Uterus (tissue), 4 donors: Measurements from ENCODE around the gene PTPRD. TPM values are rescaled to one million over a fixed set of nuclear protein-coding genes. Genes with fewer than 3 reads are reported as not detected.

ENCODE experiments used
- DNase-seq, 2 donors: peaks; one replicate each; pipeline ENCODE4 v3.0.0-alpha.2; 2019 to 2020
- H3K27ac ChIP-seq, 2 donors: fragments of 200-600 bp; sonication (generic); 1 replicate in 1 of 2; 2 replicates in 1 of 2; pipeline ENCODE4 v1.5.1; 2016 to 2018
- H3K27me3 ChIP-seq, 2 donors: fragments of 200-600 bp; sonication (generic); one replicate each; pipeline ENCODE4 v1.5.1; 2018 to 2019; ENCODE audit warnings: control low read depth in 1 of 2
- H3K36me3 ChIP-seq, 2 donors: fragments of 200-600 bp; sonication (generic); one replicate each; pipeline ENCODE4 v1.5.1; 2019; ENCODE audit warnings: control low read depth in 1 of 2
- H3K4me1 ChIP-seq, 2 donors: fragments of 200-600 bp; sonication (generic); one replicate each; pipeline ENCODE4 v1.5.1; 2018 to 2019; ENCODE audit warnings: control low read depth in 1 of 2
- H3K4me3 ChIP-seq, 2 donors: fragments of 200-600 bp; sonication (generic); 1 replicate in 1 of 2; 2 replicates in 1 of 2; pipeline ENCODE4 v1.5.1; 2018 to 2019; ENCODE audit warnings: mild to moderate bottlenecking in 1 of 2
- H3K9me3 ChIP-seq, 2 donors: fragments of 200-600 bp; sonication (generic); one replicate each; pipeline ENCODE4 v1.5.1; 2019; ENCODE audit warnings: control low read depth in 1 of 2
- CTCF ChIP-seq, 4 experiments: fragments of 200-600 bp in 2 of 4; fragments of 450-650 bp in 2 of 4; sonication (generic) in 2 of 4; IDR thresholded peaks; one replicate each; pipeline ENCODE4 v1.5.1; 2016 to 2019; ENCODE audit warnings: antibody characterized with exemption in 4 of 4, mild to moderate bottlenecking in 2 of 4, moderate library complexity in 1 of 4
- POLR2A ChIP-seq, 2 donors: fragments of 450-650 bp; IDR thresholded peaks; one replicate each; pipeline ENCODE4 v1.6.1; 2016; ENCODE audit warnings: antibody characterized with exemption in 2 of 2, mild to moderate bottlenecking in 1 of 2, moderate library complexity in 1 of 2
- intact Hi-C: fragments of 100-400 bp; cut with DNase I; formaldehyde crosslinking; loops from one replicate; pipeline ENCODE4 v1.15.1; 2023; ENCODE audit warnings: low total_unique reads
- total RNA-seq, 4 donors: library from RNA; depleted of rRNA in 3 of 4; stranded (reverse); fragments of >200 nt in 3 of 4; gene quantifications; one replicate each; pipeline versions ENCODE4 v1.1.0 to v1.2.4, GENCODE V29; 2014 to 2023
- donor health status: DM: yes; HTN: yes; CAD: no.

PTPRD gene
- total RNA-seq, 4 donors from 2014 or later = 1.2 to 136 (median 26.4) TPM

DNA sequence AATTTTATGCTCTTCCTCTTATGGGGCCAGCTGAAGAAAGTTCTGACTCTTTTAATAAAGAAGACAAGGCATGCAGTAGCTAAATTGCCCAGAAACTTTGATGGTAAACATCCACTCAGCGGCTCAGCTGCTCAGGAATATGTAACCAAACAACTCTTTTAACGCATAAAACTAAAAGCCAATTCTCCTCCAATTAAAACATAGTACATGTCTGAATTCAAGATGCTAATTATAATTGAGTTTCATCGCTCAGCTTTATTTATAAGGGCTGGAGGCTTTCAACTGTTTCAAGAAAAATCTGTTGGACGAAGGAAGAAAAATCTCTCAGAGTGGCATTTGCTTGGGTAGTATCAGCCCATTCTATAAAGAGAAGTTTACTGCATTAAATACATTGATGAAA is 359.5 kb downstream of the PTPRD start:
- no peak for DNase-seq
- Histone ChIP-seq H3K9me3 (no peaks in the 10 kb centered on the region), H3K27me3 (no peaks in the 10 kb centered on the region), H3K4me1 (no peaks in the 10 kb centered on the region), H3K4me3 (no peak overlapping the region), H3K27ac (no peak overlapping the region), H3K36me3 (no peaks in the 10 kb centered on the region)
- no peak for TF ChIP-seq POLR2A (IDR thresholded peaks at IDR 0.05)
- no peak for TF ChIP-seq CTCF (IDR thresholded peaks at IDR 0.05)
- intact Hi-C loops = no loop called here

DNA sequence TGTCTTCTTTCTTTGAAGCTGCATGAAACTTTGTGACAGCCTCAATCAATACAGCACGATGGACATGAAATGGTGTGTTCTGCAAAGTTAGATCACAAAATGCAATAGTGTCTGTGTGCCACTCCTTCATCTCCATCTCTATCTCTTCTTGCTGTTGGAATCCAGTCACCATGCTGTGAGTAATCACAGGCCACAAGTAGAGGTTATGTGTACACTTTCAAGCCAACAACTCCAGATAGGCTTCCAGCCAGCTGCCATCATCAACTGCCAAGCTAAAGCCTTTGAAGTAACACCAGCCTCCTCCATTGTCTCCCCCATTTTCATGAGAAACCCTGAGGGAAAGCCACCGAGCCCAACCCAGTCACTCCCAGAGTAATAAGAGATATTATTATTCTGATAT is 360.6 kb downstream of the PTPRD start:
- Histone ChIP-seq H3K27ac (no peak overlapping the region), H3K27me3 (no peaks in the 10 kb centered on the region), H3K9me3 (no peaks in the 10 kb centered on the region), H3K4me1 (no peaks in the 10 kb centered on the region), H3K4me3 (no peak overlapping the region), H3K36me3 (no peaks in the 10 kb centered on the region)
- DNase-seq = no peak
- intact Hi-C loops = no loop called here
- TF ChIP-seq POLR2A (IDR thresholded peaks at IDR 0.05) = no peak
- no peak for TF ChIP-seq CTCF (IDR thresholded peaks at IDR 0.05)

GRCh38 chr9:10251490-10251889 is 361.3 kb downstream of the PTPRD start:
- Histone ChIP-seq H3K4me1 (no peaks in the 10 kb centered on the region), H3K4me3 (no peak overlapping the region), H3K9me3 (no peaks in the 10 kb centered on the region), H3K36me3 (no peaks in the 10 kb centered on the region), H3K27me3 (no peaks in the 10 kb centered on the region), H3K27ac (no peak overlapping the region)
- no peak for TF ChIP-seq CTCF (IDR thresholded peaks at IDR 0.05)
- TF ChIP-seq POLR2A (IDR thresholded peaks at IDR 0.05) = no peak
- no peak for DNase-seq
- intact Hi-C loops = no loop called here

DNA sequence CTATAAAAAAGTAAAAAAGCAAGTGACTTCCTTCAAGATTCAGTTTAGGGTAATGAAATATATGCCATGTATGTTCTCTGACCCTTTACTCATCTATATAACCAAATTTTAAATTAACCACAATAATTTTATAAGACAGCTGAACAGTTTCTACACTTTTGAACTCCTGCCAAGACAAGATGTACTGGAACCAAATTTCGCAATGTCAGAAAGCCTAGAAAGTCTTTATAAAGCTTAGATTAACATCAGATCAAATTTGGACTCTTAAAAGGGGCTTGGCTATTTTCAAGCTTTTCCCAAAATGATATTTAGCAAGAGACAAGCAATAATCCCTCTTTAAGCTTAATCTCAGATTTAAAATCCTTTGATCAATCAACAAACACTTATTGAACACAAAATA is 362.6 kb downstream of the PTPRD start:
- H3K4me1 ChIP-seq = no peaks in the 10 kb centered on the region
- no peaks in the 10 kb centered on the region for H3K27me3 ChIP-seq
- H3K36me3 ChIP-seq = no peaks in the 10 kb centered on the region
- TF ChIP-seq CTCF (IDR thresholded peaks at IDR 0.05) = no peak
- TF ChIP-seq POLR2A (IDR thresholded peaks at IDR 0.05) = no peak
- no peak for DNase-seq
- no peak overlapping the region for H3K4me3 ChIP-seq
- intact Hi-C loops = no loop called here
- H3K27ac ChIP-seq = no peak overlapping the region
- no peaks in the 10 kb centered on the region for H3K9me3 ChIP-seq

- DNase-seq = no peak
- Histone ChIP-seq H3K4me1 (no peaks in the 10 kb centered on the region), H3K27me3 (peaks cover 0 to 3% of the 10 kb centered on the region in 2 donors), H3K9me3 (no peaks in the 10 kb centered on the region), H3K27ac (no peak overlapping the region), H3K36me3 (no peaks in the 10 kb centered on the region), H3K4me3 (no peak overlapping the region)
- TF ChIP-seq CTCF (IDR thresholded peaks at IDR 0.05) = no peak
- TF ChIP-seq POLR2A (IDR thresholded peaks at IDR 0.05) = no peak
- intact Hi-C loops = no loop called here
Observed at GRCh38 chr9:10248890-10249289, 363.9 kb downstream of the PTPRD start.
